Fibroblast of skin of left biceps (primary cell): ENCODE data around the gene GSTP1.
A peak's percentile ranks its signal among the peaks of the same experiment; 100 is the strongest.

Source experiments
- DNase-seq, 2 experiments: peaks; one replicate each; pipeline ENCODE4 v3.0.0-alpha.2; 2013; ENCODE audit warnings: low read depth in 2 of 2

The GSTP1 gene

DNA sequence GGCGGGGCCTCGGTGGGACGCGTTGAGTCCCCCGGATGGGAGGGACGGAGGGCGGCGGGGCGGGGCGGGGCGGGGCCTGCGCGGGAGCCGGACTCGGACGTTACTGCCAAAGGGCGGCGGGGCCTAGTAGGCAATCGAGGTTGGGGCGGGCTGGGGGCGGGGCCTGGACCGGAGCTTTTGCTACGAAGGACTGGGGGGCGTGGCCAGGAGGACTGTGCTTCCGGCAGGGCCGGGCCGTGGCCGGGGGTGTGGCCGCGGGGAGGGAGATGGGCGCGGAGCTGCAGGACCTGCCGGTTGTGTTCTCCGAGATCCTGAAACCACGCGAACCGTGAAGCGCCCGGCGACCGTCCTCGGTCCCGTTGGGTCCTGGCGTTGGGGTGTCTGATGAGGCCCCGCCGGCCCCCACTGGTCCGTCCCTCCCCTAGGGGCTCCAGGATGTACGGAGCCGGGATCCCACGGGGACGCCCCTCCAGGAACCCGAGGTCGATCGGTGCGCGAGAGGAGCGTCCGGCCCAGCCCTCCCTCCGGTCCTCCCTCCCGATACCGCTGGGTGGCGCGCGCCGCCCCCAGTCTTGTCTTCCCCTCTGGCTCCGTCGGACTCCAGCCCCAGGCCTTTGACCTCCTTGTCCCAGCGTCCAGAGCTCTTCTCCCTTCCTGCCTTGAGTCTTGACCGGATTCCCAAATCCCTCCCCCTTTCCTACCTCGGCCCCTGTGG, 46.8 kb downstream of the GSTP1 start:
- DNase-seq = peak; percentile 88 to 91

DNA sequence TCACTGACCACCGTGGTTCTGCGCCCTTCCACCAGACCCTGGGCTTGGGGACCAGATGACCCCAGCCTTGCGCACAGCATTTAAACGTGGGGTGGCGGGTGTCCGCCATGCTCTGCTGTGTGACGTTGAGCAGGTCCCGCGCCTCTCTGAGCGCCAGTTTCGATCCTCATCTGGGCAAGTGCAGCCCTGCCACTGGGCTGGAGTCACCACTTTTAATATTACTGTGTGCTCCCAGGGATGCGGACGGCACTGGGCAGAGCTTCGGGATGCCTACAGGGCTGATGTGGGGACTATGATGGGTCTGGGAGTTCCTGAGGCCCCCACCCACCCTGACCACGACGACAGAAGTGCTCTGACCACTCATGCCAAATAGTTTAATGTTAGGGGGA, 47.3 kb downstream of the GSTP1 start:
- no peak for DNase-seq

- DNase-seq = no peak
These were observed 47.8 kb downstream of the GSTP1 start for GRCh38 chr11:67631411-67631810.

DNA sequence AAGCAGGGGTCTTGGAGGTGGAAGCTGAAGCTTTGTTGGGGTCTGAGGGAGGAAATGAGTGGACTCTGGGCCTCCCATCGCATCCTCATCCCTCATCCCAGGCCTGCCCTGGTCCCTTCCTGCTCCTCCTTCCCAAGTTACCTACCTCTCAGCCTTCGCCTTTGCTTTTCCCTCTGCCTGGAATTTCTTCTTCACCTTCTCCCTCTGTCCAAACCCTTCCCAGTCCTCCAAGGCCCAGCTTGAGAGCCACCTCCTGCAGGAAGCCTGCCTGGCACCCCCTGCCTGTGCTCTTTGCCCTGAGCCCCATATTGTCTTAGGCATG, 48.2 kb downstream of the GSTP1 start:
- no peak for DNase-seq

GRCh38 chr11:67632175-67632981, 48.8 kb downstream of the GSTP1 start:
- DNase-seq = no peak

DNA sequence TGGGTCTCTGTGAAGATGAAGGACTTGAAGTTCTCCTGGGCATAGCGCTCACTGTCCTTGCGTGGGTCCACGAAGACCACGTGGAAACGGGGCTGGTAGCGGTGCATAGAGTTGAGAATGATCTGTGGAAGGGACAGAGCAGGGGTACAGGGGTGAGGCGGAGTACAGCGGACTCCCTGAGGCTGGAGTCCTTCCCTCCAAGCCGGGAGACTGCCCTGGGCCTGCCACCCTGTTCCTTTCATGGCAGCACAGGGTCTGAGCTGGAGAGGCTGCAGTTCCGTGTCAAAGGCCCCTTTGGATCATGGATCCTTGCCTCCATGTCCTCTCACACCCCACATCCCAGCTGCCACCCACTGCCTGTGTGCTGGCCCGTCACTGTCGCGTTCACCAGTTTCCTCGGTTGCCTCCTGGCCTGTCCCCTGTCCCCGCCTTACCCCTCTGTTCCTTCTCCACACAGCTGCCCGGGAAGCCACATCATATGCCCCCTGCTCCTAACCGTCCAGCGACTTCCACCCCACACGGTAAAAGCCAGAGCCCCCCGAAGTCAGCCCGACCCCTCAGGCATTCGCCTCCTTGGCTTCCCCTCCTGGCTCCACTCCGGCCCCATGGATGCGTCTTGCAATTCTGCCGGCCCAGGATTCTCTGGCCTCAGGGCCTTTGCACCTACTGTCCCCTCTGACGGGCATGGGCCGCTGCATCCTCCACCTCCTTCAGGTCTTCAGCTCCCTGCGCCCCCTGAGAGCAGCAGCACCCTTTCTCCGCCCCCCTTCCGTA, 49.6 kb downstream of the GSTP1 start:
- DNase-seq = no peak

DNA sequence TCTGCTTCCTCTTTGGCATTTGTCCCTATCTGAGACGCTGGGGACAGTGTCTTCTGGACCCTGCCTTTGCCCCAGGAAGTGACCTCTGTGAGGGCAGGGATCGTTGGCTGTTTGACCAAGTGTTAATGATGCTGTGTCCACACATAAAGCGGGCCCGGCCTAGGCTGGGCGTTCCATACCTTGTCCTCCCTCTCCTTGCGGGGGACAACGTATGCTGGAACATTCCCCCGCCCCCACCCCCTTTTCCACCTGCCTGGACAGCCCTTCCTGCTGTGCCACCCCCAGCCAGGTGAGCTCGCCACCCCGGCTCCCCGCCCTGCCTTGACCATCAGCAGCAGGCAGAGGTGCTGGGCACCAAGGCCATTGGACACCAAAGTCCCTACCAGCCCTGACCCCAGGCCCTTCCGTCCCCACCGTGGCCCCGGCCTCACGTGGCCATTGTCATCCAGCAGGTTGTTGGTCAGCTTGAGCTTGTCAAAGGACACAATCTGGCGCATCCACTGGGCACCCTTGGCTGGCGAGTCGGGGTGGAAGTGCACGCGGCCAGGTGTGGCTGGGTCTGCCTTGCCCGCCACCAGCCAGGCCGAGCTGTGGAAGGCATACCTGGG, 50.2 kb downstream of the GSTP1 start:
- no peak for DNase-seq

- no peak for DNase-seq
These were observed 51.0 kb downstream of the GSTP1 start for GRCh38 chr11:67634366-67635230.

- no peak for DNase-seq
These were observed 51.6 kb downstream of the GSTP1 start for GRCh38 chr11:67635231-67635521.
